Mucosa of rectum (tissue), 2 donors: ENCODE results near the gene COMT.

Experiments
- H3K27ac ChIP-seq, 2 donors: one replicate each; pipeline ENCODE4 v1.7.0; 2013; ENCODE audit warnings: inconsistent platforms in 2 of 2, low read depth in 2 of 2, low read length in 2 of 2
- H3K27me3 ChIP-seq, 2 donors: one replicate each; pipeline ENCODE4 v1.7.0; 2013; ENCODE audit warnings: low read length in 2 of 2; ENCODE audit not compliant: control insufficient read depth in 2 of 2, insufficient read depth in 2 of 2
- H3K36me3 ChIP-seq, 2 donors: one replicate each; pipeline ENCODE4 v1.7.0; 2013; ENCODE audit warnings: low read length in 2 of 2; ENCODE audit not compliant: control insufficient read depth in 2 of 2, insufficient read depth in 2 of 2
- H3K4me1 ChIP-seq, 2 donors: one replicate each; pipeline ENCODE4 v1.7.0; 2013; ENCODE audit warnings: low read length in 2 of 2, mild to moderate bottlenecking in 1 of 2; ENCODE audit not compliant: control insufficient read depth in 2 of 2, insufficient read depth in 2 of 2
- H3K4me3 ChIP-seq, 2 donors: one replicate each; pipeline ENCODE4 v1.7.0; 2013; ENCODE audit warnings: low read length in 2 of 2
- H3K9ac ChIP-seq, 2 donors: one replicate each; pipeline ENCODE4 v1.7.0; 2013; ENCODE audit warnings: low read length in 2 of 2, low read depth in 1 of 2, mild to moderate bottlenecking in 1 of 2
- H3K9me3 ChIP-seq, 2 donors: one replicate each; pipeline ENCODE4 v1.7.0; 2013; ENCODE audit warnings: low read length in 2 of 2; ENCODE audit not compliant: control insufficient read depth in 2 of 2
- donor health status: healthy.
- donor health status: Normal muscosa, but diverticular disease.

The COMT gene

DNA sequence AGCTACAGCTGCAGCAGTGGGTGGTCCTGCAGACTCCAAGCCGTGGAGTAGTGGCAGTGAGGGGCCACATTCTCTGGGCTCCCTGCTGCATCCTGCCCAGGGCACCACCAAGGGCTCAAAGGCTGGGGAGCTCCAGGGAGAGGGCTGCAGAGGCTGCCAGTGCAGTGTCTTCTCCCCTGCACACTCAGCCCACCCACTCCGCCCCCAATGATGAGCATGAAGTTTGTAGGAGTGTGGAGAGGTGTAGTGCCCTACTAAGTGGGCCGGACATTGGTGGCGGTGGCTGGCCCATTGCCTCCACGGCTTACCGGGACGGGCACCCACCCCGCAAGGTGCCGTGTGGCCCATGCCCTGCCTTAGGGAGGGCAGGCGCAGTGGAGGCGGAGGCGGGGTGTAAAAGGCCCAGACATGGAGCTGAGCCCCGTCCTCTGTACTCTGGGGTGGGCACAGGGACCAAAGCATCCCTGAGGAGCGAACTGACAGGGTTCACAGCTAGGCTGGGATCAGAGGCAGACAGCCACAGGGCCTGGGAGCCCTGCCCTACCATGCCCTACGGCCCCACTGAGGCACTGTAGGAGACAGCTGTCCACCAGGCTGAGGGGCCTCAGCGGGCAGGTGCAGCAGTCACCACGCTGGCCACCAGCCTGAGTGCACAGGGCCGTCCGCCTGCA, 56.1 kb downstream of the COMT start:
- Histone ChIP-seq H3K4me1 (peaks cover 0 to 2% of the 10 kb centered on the region in 2 donors), H3K36me3 (no peaks in the 10 kb centered on the region), H3K4me3 (no peak overlapping the region), H3K27ac (no peak overlapping the region), H3K9ac (no peak overlapping the region), H3K27me3 (no peaks in the 10 kb centered on the region), H3K9me3 (no peaks in the 10 kb centered on the region)

DNA sequence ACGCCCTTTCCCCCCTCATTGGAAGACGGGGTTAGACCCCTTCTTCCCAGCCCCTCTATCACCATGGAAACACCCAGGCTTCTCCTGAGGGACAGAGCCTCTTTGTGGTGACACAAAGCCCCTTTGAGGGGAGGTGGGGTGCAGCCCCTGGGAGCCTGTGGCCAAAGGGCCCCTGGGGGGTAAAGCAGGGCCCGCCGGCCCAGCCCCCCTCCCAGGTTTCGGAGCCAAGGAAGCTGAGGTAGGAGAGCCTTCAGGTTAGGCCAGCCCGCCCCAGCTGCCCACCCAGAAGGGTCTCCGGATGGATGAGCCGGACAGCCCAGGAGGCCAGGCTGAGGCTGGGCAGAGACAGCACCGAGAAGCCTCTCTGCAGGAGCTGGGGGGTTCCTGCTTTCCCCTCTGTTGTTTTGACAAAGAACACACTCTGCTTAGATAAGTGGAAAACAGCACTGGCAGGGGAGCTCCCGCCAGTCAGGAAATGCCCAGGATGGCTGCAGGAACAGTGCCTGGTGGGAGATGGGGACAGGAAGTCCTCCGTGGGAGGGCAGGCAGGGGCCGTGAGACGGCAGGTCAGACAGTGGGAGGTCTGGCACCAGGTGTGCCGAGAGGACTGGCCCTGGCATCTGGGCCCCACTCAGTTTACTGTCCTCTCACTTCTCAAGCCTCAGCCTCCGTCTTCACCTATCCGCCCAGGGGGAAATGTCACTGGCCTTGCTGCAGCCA, 56.8 kb downstream of the COMT start:
- H3K9me3 ChIP-seq: no peaks in the 10 kb centered on the region
- no peak overlapping the region for H3K4me3 ChIP-seq
- H3K27me3 ChIP-seq: no peaks in the 10 kb centered on the region
- no peak overlapping the region for H3K27ac ChIP-seq
- no peak overlapping the region for H3K9ac ChIP-seq
- H3K36me3 ChIP-seq: no peaks in the 10 kb centered on the region
- peaks cover 0 to 2% of the 10 kb centered on the region in 2 donors for H3K4me1 ChIP-seq

DNA sequence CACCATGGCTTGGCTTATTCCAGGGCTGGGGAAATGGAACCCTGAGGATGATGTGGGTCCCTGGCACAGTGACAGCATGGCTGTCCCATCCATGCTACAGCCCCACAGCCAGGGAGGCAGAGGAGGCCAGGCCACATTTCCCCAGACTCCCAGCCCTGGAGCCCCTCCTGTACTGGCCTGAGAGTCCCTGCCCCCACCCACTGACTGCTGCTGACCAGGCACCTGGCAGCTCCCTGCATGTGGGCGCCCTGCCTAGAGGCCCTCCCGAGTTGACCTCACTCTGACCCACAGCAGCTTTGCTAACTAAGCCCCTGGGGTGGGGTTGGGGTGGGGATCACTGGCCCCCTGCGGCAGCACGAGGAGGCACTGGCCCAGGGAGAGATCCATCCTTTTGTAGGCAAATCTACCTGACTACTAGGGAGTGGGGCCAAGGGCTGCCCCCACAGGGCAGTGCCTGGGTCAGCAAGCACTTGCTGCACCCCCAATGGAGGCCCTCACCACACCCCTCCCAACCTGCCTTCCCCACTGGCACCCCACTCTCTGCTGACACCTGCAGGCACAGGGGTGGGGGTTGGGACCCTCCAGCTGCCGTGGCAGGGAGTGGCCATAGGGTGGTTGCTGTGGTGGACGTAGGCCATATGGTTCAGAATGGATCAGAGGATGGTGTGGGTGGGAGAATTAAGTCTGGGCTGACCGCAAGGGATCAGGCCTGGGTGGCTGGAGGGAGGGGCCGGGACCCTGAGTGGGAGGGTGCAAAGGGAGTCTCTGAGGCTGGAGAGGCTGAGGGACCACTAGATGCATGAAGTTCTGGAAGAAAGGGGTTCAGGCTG, 57.6 kb downstream of the COMT start:
- peaks cover 0 to 2% of the 10 kb centered on the region in 2 donors for H3K4me1 ChIP-seq

DNA sequence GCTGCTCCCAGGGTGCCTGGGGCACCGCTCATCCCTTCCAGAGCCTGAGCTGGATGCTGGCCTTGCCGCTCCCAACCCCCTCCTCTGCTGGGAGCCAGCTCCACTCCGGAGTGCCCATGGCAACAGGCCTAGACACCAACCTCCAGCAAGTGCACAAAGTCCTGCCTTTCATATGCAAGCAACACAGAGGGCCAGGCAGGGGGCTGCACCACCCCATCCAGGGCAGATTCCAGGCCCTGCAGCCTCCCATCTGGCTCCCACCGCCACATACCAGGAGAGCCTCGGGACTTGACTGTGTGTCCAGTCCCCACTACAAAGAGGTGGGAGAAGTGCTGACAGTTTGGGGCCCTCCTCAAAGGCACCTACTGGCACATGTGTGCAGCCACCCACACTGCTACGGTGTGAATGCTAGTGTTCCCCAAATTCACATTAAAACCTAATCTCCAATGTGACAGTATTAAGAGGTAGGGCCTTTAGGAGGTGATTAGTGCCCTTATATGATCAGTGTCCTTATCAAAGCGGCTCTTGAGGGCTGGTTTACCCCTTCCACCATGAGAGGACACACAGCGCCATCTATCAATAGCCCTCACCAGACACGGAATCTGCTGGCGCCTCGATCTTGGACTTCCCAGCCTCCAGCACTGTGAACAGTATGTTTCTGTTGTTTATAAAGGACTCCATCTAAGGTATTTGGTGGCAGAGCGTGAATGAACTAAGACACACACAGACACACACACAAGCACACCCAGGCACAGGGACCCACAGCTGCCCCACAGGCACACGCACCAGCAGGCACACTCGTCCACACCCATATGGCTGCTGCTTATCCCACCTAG, 58.9 kb downstream of the COMT start:
- Histone ChIP-seq H3K27ac (no peak overlapping the region), H3K9ac (no peak overlapping the region), H3K4me1 (no peaks in the 10 kb centered on the region), H3K27me3 (no peaks in the 10 kb centered on the region), H3K9me3 (no peaks in the 10 kb centered on the region), H3K36me3 (no peaks in the 10 kb centered on the region), H3K4me3 (no peak overlapping the region)

More for the DNA sequence above, 57.6 kb downstream of the COMT start:
- no peaks in the 10 kb centered on the region for H3K27me3 ChIP-seq
- H3K36me3 ChIP-seq: no peaks in the 10 kb centered on the region
- no peaks in the 10 kb centered on the region for H3K9me3 ChIP-seq
- no peak overlapping the region for H3K9ac ChIP-seq
- no peak overlapping the region for H3K4me3 ChIP-seq
- no peak overlapping the region for H3K27ac ChIP-seq

DNA sequence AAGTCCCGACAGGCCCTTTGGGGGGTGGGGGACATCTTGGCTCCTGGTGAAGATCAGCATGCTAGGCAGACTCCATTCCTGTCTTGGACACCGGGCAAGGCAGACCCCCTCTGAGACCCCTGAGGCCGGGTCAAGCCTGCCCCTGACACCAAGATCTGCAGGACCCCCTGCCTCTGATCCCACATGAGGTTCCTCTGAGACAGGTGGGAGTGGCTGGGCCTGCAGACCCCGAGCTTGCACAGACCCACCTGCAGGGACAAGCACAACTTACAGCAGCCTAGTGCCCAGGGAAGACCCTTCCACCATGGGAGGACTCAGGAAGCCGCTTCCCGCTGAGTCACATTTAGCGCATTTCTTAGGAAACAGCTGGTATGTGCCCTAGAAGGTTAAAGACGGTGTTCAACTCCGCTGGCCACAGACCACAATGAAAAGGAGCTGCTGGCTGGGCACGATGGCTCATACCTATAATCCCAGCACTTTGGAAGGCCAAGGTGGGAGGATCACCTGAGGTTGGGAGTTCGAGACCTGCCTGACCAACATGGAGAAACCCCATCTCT, 59.6 kb downstream of the COMT start:
- H3K27me3 ChIP-seq: no peaks in the 10 kb centered on the region
- H3K4me1 ChIP-seq: no peaks in the 10 kb centered on the region
- H3K9me3 ChIP-seq: no peaks in the 10 kb centered on the region
- H3K4me3 ChIP-seq: no peak overlapping the region
- no peaks in the 10 kb centered on the region for H3K36me3 ChIP-seq
- no peak overlapping the region for H3K27ac ChIP-seq
- no peak overlapping the region for H3K9ac ChIP-seq

DNA sequence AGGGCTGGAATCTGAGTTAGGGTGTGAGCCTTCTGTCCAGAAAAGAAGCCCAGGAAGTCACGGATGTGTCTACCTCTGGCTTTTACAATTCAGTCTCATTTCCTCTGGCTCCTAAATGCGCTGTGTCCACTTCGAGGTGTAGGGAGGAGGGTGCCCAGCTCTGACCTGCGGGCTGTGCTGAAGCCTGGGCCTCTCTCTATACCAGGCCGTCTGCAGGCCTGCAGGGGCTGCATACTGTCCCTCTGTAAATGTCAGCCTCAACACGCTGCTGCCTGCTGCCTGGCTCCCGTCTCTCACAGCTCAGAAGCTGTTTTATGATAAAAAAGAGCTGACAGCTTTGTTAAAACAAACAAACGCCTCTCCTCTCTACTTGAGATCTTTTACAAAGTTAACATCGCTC, 60.6 kb downstream of the COMT start:
- Histone ChIP-seq H3K4me1 (no peaks in the 10 kb centered on the region), H3K36me3 (no peaks in the 10 kb centered on the region), H3K4me3 (no peak overlapping the region), H3K27ac (no peak overlapping the region), H3K27me3 (no peaks in the 10 kb centered on the region), H3K9me3 (no peaks in the 10 kb centered on the region), H3K9ac (no peak overlapping the region)

DNA sequence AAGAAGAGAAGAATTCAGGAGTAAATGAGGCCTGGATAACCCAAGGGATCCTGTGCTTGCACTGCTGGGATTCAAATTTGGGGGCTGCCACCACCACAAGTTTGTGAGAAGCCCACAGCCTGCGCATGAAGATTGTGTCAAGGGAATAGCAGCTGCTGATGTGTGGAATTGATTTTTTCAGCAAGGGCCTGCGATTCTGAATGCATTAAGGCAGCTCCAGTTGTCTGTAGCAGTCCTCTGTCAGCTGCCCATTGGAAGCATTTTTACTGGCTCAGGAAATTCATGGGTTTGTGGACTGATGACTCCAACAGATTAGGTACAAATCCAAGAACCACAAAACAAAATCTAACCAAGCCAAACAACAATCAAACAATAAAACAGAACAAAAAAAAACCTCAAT, 61.1 kb downstream of the COMT start:
- H3K36me3 ChIP-seq: no peaks in the 10 kb centered on the region
- no peaks in the 10 kb centered on the region for H3K9me3 ChIP-seq
- no peak overlapping the region for H3K9ac ChIP-seq
- H3K27ac ChIP-seq: no peak overlapping the region
- H3K4me3 ChIP-seq: no peak overlapping the region
- H3K27me3 ChIP-seq: no peaks in the 10 kb centered on the region
- no peaks in the 10 kb centered on the region for H3K4me1 ChIP-seq

DNA sequence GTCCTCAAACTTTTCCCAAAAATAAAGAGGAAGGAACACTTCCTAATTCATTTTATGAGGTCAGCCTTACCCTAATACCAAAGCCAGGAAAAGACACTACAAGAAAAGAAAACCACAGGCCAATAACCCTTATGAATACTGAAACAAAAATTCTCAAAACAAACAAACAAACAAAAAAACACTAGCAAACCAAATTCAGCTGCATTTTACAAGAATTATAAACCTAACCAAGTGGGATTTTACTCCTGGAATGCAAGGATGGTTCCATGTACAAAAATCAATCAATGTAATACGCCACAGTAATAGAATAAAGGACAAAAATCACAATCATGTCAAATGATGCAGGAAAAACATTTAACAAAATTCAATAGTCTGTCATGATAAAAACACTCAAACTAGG, 61.7 kb downstream of the COMT start:
- Histone ChIP-seq H3K4me1 (no peaks in the 10 kb centered on the region), H3K9me3 (no peaks in the 10 kb centered on the region), H3K27ac (no peak overlapping the region), H3K9ac (no peak overlapping the region), H3K4me3 (no peak overlapping the region), H3K27me3 (no peaks in the 10 kb centered on the region), H3K36me3 (no peaks in the 10 kb centered on the region)

DNA sequence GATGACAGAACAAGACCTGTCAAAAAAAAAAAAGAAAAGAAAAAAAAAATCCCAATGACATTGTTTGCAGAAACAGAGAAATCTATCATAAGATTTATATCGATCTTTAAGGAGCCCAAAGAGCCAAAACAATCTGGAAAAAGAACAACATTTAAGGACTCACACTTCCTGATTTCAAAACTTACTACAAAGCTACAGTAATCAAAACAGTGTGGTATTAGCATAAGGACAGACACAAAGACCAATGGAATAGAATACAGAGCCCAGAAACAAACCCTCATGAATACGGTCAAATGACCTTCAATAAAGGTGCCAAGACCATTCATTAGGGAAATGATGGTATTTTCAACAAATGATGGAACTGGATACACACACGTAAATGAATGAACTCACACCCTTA, 62.9 kb downstream of the COMT start:
- no peak overlapping the region for H3K9ac ChIP-seq
- no peak overlapping the region for H3K4me3 ChIP-seq

More for the DNA sequence above, 62.9 kb downstream of the COMT start:
- no peaks in the 10 kb centered on the region for H3K36me3 ChIP-seq
- no peak overlapping the region for H3K27ac ChIP-seq
- no peaks in the 10 kb centered on the region for H3K4me1 ChIP-seq
- H3K27me3 ChIP-seq: no peaks in the 10 kb centered on the region
- H3K9me3 ChIP-seq: no peaks in the 10 kb centered on the region
